Adrenal gland (tissue), 19 donors: Measurements from ENCODE around the gene UBA3. TPM values are rescaled to one million over a fixed set of nuclear protein-coding genes. Genes with fewer than 3 reads are reported as not detected.

Experiments used
- DNase-seq, 7 donors: peaks; one replicate each; pipeline ENCODE4 v3.0.0-alpha.2; 2019 to 2020
- H3K27ac ChIP-seq, 5 donors: fragments of 200-600 bp; sonication (generic) in 4 of 5; 1 replicate in 3 of 5; 2 replicates in 2 of 5; pipeline versions ENCODE4 v1.5.1 to v1.8.0; 2016 to 2020; ENCODE audit warnings: mild to moderate bottlenecking in 1 of 5
- H3K27me3 ChIP-seq: fragments of 200-600 bp; 2 replicates; pipeline ENCODE4 v1.8.0; 2021
- H3K36me3 ChIP-seq, 2 donors: fragments of 200-600 bp; replicated peaks in 1 of 2; 1 replicate in 1 of 2; 2 replicates in 1 of 2; pipeline versions ENCODE4 v1.5.1 to v1.8.0; 2018 to 2022
- H3K4me1 ChIP-seq, 2 donors: fragments of 200-600 bp; replicated peaks in 1 of 2; 1 replicate in 1 of 2; 2 replicates in 1 of 2; pipeline versions ENCODE4 v1.5.1 to v1.8.0; 2018 to 2021
- H3K4me3 ChIP-seq, 4 donors: fragments of 200-600 bp; sonication (generic) in 3 of 4; one replicate each; pipeline ENCODE4 v1.5.1; 2016 to 2018
- H3K9me3 ChIP-seq, 3 donors: fragments of 200-600 bp; sonication (generic) in 1 of 3; replicated peaks in 1 of 3; 1 replicate in 2 of 3; 2 replicates in 1 of 3; pipeline versions ENCODE4 v1.5.1 to v1.8.0; 2016 to 2021
- POLR2A ChIP-seq, 2 donors: fragments of 450-650 bp; IDR thresholded peaks; one replicate each; pipeline ENCODE4 v1.6.1; 2017; ENCODE audit warnings: antibody characterized with exemption in 2 of 2, mild to moderate bottlenecking in 2 of 2, moderate library complexity in 1 of 2
- WGBS, 4 donors: extraction: QIAGEN DNeasy Blood & Tissue Kit in 2 of 4; methylation state at CpG; one replicate each; pipeline versions ENCODE4 v1.1.5 to v1.1.7; 2013 to 2017; 5-methylcytosine and 5-hydroxymethylcytosine counted together
- intact Hi-C, 2 donors: fragments of 100-400 bp; cut with DNase I; formaldehyde crosslinking; loops; one replicate each; pipeline versions ENCODE4 v1.14.1 to v1.15.0; 2022 to 2023
- long read RNA-seq, 10 donors: library from polyadenylated mRNA in 3 of 10; unstranded in 2 of 10; stranded (forward) in 1 of 10; transcript quantifications; one replicate each; pipeline ENCODE4 v2.0.0 and lab custom pipeline, GENCODE V29; 2021 to 2026
- polyA plus RNA-seq, 3 donors: library from polyadenylated mRNA; stranded (reverse); fragments of 200-250 nt in 2 of 3; fragments of 350-450 nt in 1 of 3; fragmentation: Illumina TruSeq in 1 of 3; extraction: RNeasy Lipid Tissue Mini Kit (QIAGEN cat#74804) in 1 of 3; gene quantifications; one replicate each; pipeline ENCODE4 v1.2.3, GENCODE V29; 2013 to 2014
- total RNA-seq, 9 donors: library from RNA; depleted of rRNA in 4 of 9; stranded (reverse); fragments of >200 nt in 4 of 9; fragments of 120-200 nt in 1 of 9; fragmentation: NEBNext Ultra II Directional in 1 of 9; extraction: Animal tissue kit (Norgen Biotek cat#: 25700) in 1 of 9; gene quantifications; one replicate each; pipeline versions ENCODE4 v1.1.0 to v1.2.4, GENCODE V29; 2013 to 2023
- TF ChIP-seq, protein P1 (sequence below), 6 experiments: fragments of 450-650 bp in 4 of 6; fragments of 200-600 bp in 2 of 6; sonication (generic) in 1 of 6; IDR thresholded peaks; 1 replicate in 5 of 6; 2 replicates in 1 of 6; pipeline versions ENCODE4 v1.5.1 to v1.8.0; 2016 to 2021; ENCODE audit warnings: antibody characterized with exemption in 6 of 6, mild to moderate bottlenecking in 2 of 6, moderate library complexity in 1 of 6
- donor health status: healthy with polysubstance abuse.
- donor health status: Bipolar disorder and iron deficiency.
- donor health status: DM: yes; HTN: yes; CAD: no.
- donor health status: DM: no; HTN: no; CAD: no.
- donor health status: DM: no; HTN: no; CAD: no.
- donor health status: DM: yes; HTN: yes; CAD: no.

The UBA3 gene
- 10 to 100 TPM; 39.6 to 85.7 (median 64.4) TPM for total RNA-seq
- polyA plus RNA-seq = 10 to 100 TPM; 31.8 to 76.9 (median 34.4) TPM
- long read RNA-seq, donor 1, transcript UBA3-202 (18 exons, 2,154 nt) = major isoform, 12 of 46 reads
- long read RNA-seq, donor 1, partial matches to known transcripts = 30 of 46 reads
- long read RNA-seq, donor 1, other reads (novel, unspliced or antisense) = 0 of 46 reads
- long read RNA-seq, donor 2, transcript UBA3-202 (18 exons, 2,154 nt) = major isoform, 10 of 13 reads
- long read RNA-seq, donor 2, partial matches to known transcripts = 0 of 13 reads
- long read RNA-seq, donor 2, other reads (novel, unspliced or antisense) = 0 of 13 reads
- long read RNA-seq, donor 3, transcript UBA3-202 (18 exons, 2,154 nt) = major isoform, 10 of 32 reads
- long read RNA-seq, donor 3, partial matches to known transcripts = 18 of 32 reads
- long read RNA-seq, donor 3, other reads (novel, unspliced or antisense) = 0 of 32 reads
- long read RNA-seq, donor 4, transcript UBA3-202 (18 exons, 2,154 nt) = major isoform, 28 of 40 reads
- long read RNA-seq, donor 4, partial matches to known transcripts = 5 of 40 reads
- long read RNA-seq, donor 4, other reads (novel, unspliced or antisense) = 3 of 40 reads
- long read RNA-seq, donor 5, transcript UBA3-202 (18 exons, 2,154 nt) = major isoform, 46 of 79 reads
- long read RNA-seq, donor 5, transcript UBA3-201 (17 exons, 2,112 nt) = minor isoform, 16 of 79 reads
- long read RNA-seq, donor 5, partial matches to known transcripts = 7 of 79 reads
- long read RNA-seq, donor 5, other reads (novel, unspliced or antisense) = 7 of 79 reads
- long read RNA-seq, donor 6, transcript UBA3-202 (18 exons, 2,154 nt) = major isoform, 12 of 24 reads
- long read RNA-seq, donor 6, transcript UBA3-201 (17 exons, 2,112 nt) = minor isoform, 7 of 24 reads
- long read RNA-seq, donor 6, partial matches to known transcripts = 2 of 24 reads
- long read RNA-seq, donor 6, other reads (novel, unspliced or antisense) = 2 of 24 reads
- long read RNA-seq, donor 7, transcript UBA3-202 (18 exons, 2,154 nt) = major isoform, 5 of 5 reads
- long read RNA-seq, donor 7, partial matches to known transcripts = 0 of 5 reads
- long read RNA-seq, donor 7, other reads (novel, unspliced or antisense) = 0 of 5 reads
- long read RNA-seq, donor 8, transcript UBA3-202 (18 exons, 2,154 nt) = major isoform, 17 of 418 reads
- long read RNA-seq, donor 8, transcript UBA3-201 (17 exons, 2,112 nt) = minor isoform, 6 of 418 reads
- long read RNA-seq, donor 8, partial matches to known transcripts = 385 of 418 reads
- long read RNA-seq, donor 8, other reads (novel, unspliced or antisense) = 7 of 418 reads
- long read RNA-seq, donor 9, partial matches to known transcripts = 0 of 5 reads
- long read RNA-seq, donor 9, other reads (novel, unspliced or antisense) = 0 of 5 reads
- long read RNA-seq, donor 10, partial matches to known transcripts = 308 of 312 reads
- long read RNA-seq, donor 10, other reads (novel, unspliced or antisense) = 0 of 312 reads

DNA sequence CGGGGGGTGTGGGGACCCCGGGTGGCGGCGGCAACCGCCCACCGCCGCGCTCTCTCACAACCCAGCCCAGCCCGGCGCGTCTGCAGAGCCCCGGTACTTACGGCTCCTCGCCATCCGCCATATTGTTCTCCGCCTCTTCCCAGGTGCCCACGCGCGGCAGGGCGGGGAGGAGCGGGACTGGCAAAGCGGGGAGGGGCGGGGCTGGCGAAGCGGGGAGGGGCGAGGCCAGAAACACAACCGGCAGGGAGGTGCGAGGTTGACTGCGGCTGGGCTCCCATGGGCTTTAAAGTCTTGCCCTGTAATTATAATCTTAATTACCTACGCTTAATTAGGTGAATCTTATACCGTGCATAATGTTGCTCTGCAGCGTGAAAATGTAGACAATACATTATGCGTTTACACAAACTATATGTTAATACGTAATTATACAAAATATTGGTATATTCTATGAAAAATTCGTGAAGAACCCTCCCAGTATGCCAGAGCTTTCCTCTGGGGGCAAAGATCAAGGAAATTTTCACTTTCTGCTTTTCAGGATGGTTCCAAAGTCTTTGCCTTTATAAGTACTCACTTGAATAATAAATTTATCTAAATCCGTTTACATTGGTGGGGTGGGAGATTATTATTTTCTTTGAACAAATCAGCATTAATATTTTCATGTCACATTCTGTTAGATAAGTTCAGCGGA lies at the start of gene UBA3:
TSS of gene UBA3 (minus strand) at position 133 of the 688 bp plus-strand sequence. CDS start at position 121, 12 bp downstream.
- Histone ChIP-seq H3K27me3 (no peaks in the 10 kb centered on the region), H3K36me3 (no peaks in the 10 kb centered on the region), H3K27ac (peak within 1 kb of the TSS in 4 of 5 donors; percentile 66 to 85 (median 77)), H3K9me3 (no peaks in the 10 kb centered on the region), H3K4me1 (peaks cover 26 to 60% of the 10 kb centered on the region in 2 donors), H3K4me3 (peak within 1 kb of the TSS; percentile 49 to 87 (median 78))
- WGBS, 4 donors = 2 to 4% (median 3%) methylated on average over 19 to 37 of the region's 37 CpGs
- intact Hi-C loops = no loop called here
- peak in 1 of 2 donors; percentile 59 for TF ChIP-seq POLR2A (IDR thresholded peaks at IDR 0.05)
- TF ChIP-seq, protein P1, sequence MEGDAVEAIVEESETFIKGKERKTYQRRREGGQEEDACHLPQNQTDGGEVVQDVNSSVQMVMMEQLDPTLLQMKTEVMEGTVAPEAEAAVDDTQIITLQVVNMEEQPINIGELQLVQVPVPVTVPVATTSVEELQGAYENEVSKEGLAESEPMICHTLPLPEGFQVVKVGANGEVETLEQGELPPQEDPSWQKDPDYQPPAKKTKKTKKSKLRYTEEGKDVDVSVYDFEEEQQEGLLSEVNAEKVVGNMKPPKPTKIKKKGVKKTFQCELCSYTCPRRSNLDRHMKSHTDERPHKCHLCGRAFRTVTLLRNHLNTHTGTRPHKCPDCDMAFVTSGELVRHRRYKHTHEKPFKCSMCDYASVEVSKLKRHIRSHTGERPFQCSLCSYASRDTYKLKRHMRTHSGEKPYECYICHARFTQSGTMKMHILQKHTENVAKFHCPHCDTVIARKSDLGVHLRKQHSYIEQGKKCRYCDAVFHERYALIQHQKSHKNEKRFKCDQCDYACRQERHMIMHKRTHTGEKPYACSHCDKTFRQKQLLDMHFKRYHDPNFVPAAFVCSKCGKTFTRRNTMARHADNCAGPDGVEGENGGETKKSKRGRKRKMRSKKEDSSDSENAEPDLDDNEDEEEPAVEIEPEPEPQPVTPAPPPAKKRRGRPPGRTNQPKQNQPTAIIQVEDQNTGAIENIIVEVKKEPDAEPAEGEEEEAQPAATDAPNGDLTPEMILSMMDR (IDR thresholded peaks at IDR 0.05) = no peak
- DNase-seq = peak; percentile 90 to 94 (median 92)

DNA sequence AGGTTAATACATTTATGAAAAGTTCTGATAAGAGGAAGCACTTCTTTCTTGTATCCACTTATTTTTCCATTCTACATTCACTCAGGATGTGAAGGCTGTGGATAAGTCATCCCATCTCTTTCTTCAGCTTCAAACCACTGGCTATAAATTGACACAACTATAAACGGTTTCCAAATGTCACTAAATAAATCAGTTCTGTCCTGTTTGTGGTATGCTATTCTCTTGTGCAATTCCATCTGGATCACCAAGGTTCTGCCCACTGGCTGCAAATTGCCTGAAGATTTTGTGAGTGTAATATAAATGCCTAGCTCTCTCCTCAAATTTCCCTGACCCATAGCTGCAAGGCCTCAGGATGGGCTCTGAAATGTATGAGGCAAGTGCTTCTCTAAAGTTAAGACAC lies 49.4 kb upstream of the UBA3 start:
- Histone ChIP-seq H3K27ac (no peak overlapping the region), H3K4me3 (no peak overlapping the region), H3K9me3 (no peaks in the 10 kb centered on the region), H3K27me3 (no peaks in the 10 kb centered on the region), H3K4me1 (no peaks in the 10 kb centered on the region), H3K36me3 (no peaks in the 10 kb centered on the region)
- no peak for DNase-seq
- WGBS, 4 donors = 5 to 11% (median 8%) methylated on average over 1 of the region's 1 CpG
- TF ChIP-seq, protein P1 (IDR thresholded peaks at IDR 0.05) = no peak
- no peak for TF ChIP-seq POLR2A (IDR thresholded peaks at IDR 0.05)
- intact Hi-C loops = no loop called here

DNA sequence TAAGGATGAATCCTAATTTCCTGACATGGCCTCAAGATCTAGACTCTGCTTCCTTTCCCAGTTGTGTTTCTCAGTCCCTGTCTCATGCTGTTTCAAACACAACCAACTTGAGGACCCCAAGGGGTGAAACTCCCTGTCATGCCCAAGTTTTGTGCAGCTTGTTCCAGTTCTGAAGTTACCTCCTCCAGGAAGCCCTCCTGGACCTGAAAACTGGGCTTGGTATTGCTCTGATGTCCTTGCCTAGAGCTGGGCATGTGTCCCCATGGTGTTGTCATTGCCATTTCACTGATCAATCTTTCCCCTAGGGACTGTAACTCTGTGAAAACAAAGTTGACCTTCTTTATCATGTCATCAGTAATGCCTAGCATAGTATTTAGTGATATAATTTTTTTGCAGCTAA lies 48.3 kb upstream of the UBA3 start:
- intact Hi-C loops = no loop called here
- no peak overlapping the region for H3K4me3 ChIP-seq
- DNase-seq = no peak
- no peaks in the 10 kb centered on the region for H3K4me1 ChIP-seq
- no peak for TF ChIP-seq POLR2A (IDR thresholded peaks at IDR 0.05)
- TF ChIP-seq, protein P1 (IDR thresholded peaks at IDR 0.05) = no peak
- no peaks in the 10 kb centered on the region for H3K36me3 ChIP-seq
- no peak overlapping the region for H3K27ac ChIP-seq
- no peaks in the 10 kb centered on the region for H3K27me3 ChIP-seq
- no peaks in the 10 kb centered on the region for H3K9me3 ChIP-seq
